Gastrocnemius medialis (tissue), 4 donors: ENCODE measurements around the gene ZNF763. TPM values are rescaled to one million over a fixed set of nuclear protein-coding genes. Genes with fewer than 3 reads are reported as not detected.
"Not testable (repeated sequence)": the region's sequence is repeated elsewhere in the genome, so short reads cannot be mapped to it uniquely, and the experiment has no call there.

ENCODE experiments used
- ATAC-seq, 2 donors: fragments of 150-250 bp; one replicate each; pipeline ENCODE4 v1.9.1; 2016
- DNase-seq, 2 donors: peaks; one replicate each; pipeline ENCODE4 v3.0.0-alpha.2; 2019
- H3K27ac ChIP-seq, 4 donors: fragments of 200-600 bp; sonication (generic); 1 replicate in 1 of 4; 2 replicates in 3 of 4; pipeline ENCODE4 v1.5.1; 2016 to 2018; ENCODE audit warnings: mild to moderate bottlenecking in 2 of 4, moderate library complexity in 1 of 4
- H3K27me3 ChIP-seq, 3 donors: fragments of 200-600 bp; sonication (generic) in 2 of 3; 1 replicate in 1 of 3; 2 replicates in 2 of 3; pipeline versions ENCODE4 v1.5.1 to v1.6.0; 2016 to 2019; ENCODE audit warnings: mild to moderate bottlenecking in 1 of 3, moderate library complexity in 1 of 3
- H3K36me3 ChIP-seq, 2 donors: fragments of 200-600 bp; sonication (generic) in 1 of 2; one replicate each; pipeline ENCODE4 v1.5.1; 2017 to 2018
- H3K4me1 ChIP-seq, 2 donors: fragments of 200-600 bp; sonication (generic) in 1 of 2; one replicate each; pipeline ENCODE4 v1.5.1; 2016 to 2017; ENCODE audit warnings: mild to moderate bottlenecking in 2 of 2
- H3K4me3 ChIP-seq, 4 donors: fragments of 200-600 bp; sonication (generic) in 3 of 4; 1 replicate in 1 of 4; 2 replicates in 3 of 4; pipeline ENCODE4 v1.5.1; 2016 to 2019; ENCODE audit warnings: mild to moderate bottlenecking in 2 of 4
- H3K9me3 ChIP-seq, 3 donors: fragments of 200-600 bp; sonication (generic) in 2 of 3; 1 replicate in 1 of 3; 2 replicates in 2 of 3; pipeline ENCODE4 v1.5.1; 2016 to 2019
- CTCF ChIP-seq, 5 experiments: fragments of 450-650 bp in 3 of 5; fragments of 200-600 bp in 2 of 5; sonication (generic) in 2 of 5; IDR thresholded peaks in 4 of 5; conservative IDR thresholded peaks in 1 of 5; 1 replicate in 4 of 5; 2 replicates in 1 of 5; pipeline ENCODE4 v1.5.1; 2016 to 2019; ENCODE audit warnings: antibody characterized with exemption in 5 of 5, mild to moderate bottlenecking in 3 of 5, moderate library complexity in 3 of 5
- POLR2A ChIP-seq, 2 donors: fragments of 450-650 bp; IDR thresholded peaks; one replicate each; pipeline ENCODE4 v1.6.1; 2017; ENCODE audit warnings: antibody characterized with exemption in 2 of 2, mild to moderate bottlenecking in 2 of 2, moderate library complexity in 2 of 2
- in situ Hi-C, 4 donors: fragments of 200-750 bp; cut with MboI; loops; one replicate each; pipeline versions ENCODE4 v1.15.0 to v1.8.0; 2017; ENCODE audit warnings: low sequenced_read_pairs in 4 of 4
- intact Hi-C: fragments of 100-400 bp; cut with DNase I; formaldehyde crosslinking; loops from one replicate; pipeline ENCODE4 v1.15.1; 2023; ENCODE audit warnings: low total_unique reads
- total RNA-seq, 4 donors: library from RNA; depleted of rRNA; stranded (reverse); fragments of >200 nt; gene quantifications; one replicate each; pipeline versions ENCODE4 v1.1.0 to v1.2.3, GENCODE V29; 2016

ZNF763 gene
- total RNA-seq, 4 donors from 2014 or later, result 0.46 to 0.80 (median 0.54) TPM

GRCh38 chr19:11949201-11949600 is 15.6 kb upstream of the ZNF763 start:
- TF ChIP-seq CTCF (IDR thresholded peaks at IDR 0.05 in 4 of 5, conservative IDR thresholded peaks at IDR 0.05 in 1 of 5) (no peak), POLR2A (IDR thresholded peaks at IDR 0.05) (no peak)
- intact Hi-C loops (no loop called here), in situ Hi-C loops (no loop called here)
- Histone ChIP-seq H3K4me1 (no peaks in the 10 kb centered on the region), H3K27me3 (peaks cover 0 to 5% (median 0%) of the 10 kb centered on the region in 3 donors), H3K4me3 (peak overlapping the region in 1 of 4 donors; percentile 12), H3K36me3 (peaks cover 34 to 84% of the 10 kb centered on the region in 2 donors), H3K9me3 (peaks cover 21 to 89% (median 53%) of the 10 kb centered on the region in 3 donors), H3K27ac (no peak overlapping the region)
- no peak for DNase-seq
- ATAC-seq, result no peak

GRCh38 chr19:11949614-11950080 is 15.2 kb upstream of the ZNF763 start:
- H3K27me3 ChIP-seq, DNase-seq, in situ Hi-C loops, intact Hi-C loops, H3K4me1 ChIP-seq, ATAC-seq, H3K27ac ChIP-seq: not testable (repeated sequence)
- Histone ChIP-seq H3K36me3 (peaks cover 34 to 80% of the 10 kb centered on the region in 2 donors), H3K9me3 (peaks cover 19 to 89% (median 53%) of the 10 kb centered on the region in 3 donors), H3K4me3 (peak overlapping the region in 1 of 4 donors; percentile 36)

- peaks cover 34 to 73% of the 10 kb centered on the region in 2 donors for H3K36me3 ChIP-seq
- intact Hi-C loops, result no loop called here
These were observed 14.5 kb upstream of the ZNF763 start for GRCh38 chr19:11950312-11950711.

GRCh38 chr19:11963566-11964355 is 1.1 kb upstream of the ZNF763 start:
- ATAC-seq, result peak; percentile 65 to 72
- intact Hi-C loops, result loop anchor here (1.0 to 2.0 kb wide), 4 partner anchors 25 to 178 kb away; partner anchors contain the start of genes ZNF700 and ZNF844
- H3K4me1 ChIP-seq, result peaks cover 11 to 15% of the 10 kb centered on the region in 2 donors
- H3K9me3 ChIP-seq, result no peaks in the 10 kb centered on the region
- in situ Hi-C loops, result no loop called here
- peak overlapping the region in 3 of 4 donors; percentile 17 to 88 (median 71) for H3K4me3 ChIP-seq
- peak; percentile 53 to 64 for DNase-seq
- TF ChIP-seq CTCF (IDR thresholded peaks at IDR 0.05 in 4 of 5, conservative IDR thresholded peaks at IDR 0.05 in 1 of 5) (peak; percentile 73 to 83 (median 79)), POLR2A (IDR thresholded peaks at IDR 0.05) (no peak)
- H3K27me3 ChIP-seq, result no peaks in the 10 kb centered on the region
- no peaks in the 10 kb centered on the region for H3K36me3 ChIP-seq
- peak overlapping the region; percentile 78 to 88 (median 86) for H3K27ac ChIP-seq

More at GRCh38 chr19:11950312-11950711, 14.5 kb upstream of the ZNF763 start:
- no peak for TF ChIP-seq CTCF (IDR thresholded peaks at IDR 0.05 in 4 of 5, conservative IDR thresholded peaks at IDR 0.05 in 1 of 5)
- TF ChIP-seq POLR2A (IDR thresholded peaks at IDR 0.05), result no peak
- DNase-seq, result no peak
- in situ Hi-C loops, result no loop called here
- no peak for ATAC-seq
- Histone ChIP-seq H3K27me3 (peaks cover 0 to 5% (median 0%) of the 10 kb centered on the region in 3 donors), H3K4me1 (no peaks in the 10 kb centered on the region), H3K27ac (no peak overlapping the region), H3K4me3 (peak overlapping the region in 1 of 4 donors; percentile 36), H3K9me3 (peaks cover 19 to 88% (median 47%) of the 10 kb centered on the region in 3 donors)

- intact Hi-C loops, result loop anchor here (1.0 to 2.0 kb wide), 4 partner anchors 24 to 177 kb away; partner anchors contain the start of genes ZNF700 and ZNF844
These were observed 363 bp upstream of the ZNF763 start for GRCh38 chr19:11964496-11964857.

More at GRCh38 chr19:11964496-11964857, 363 bp upstream of the ZNF763 start:
- no peak for TF ChIP-seq POLR2A (IDR thresholded peaks at IDR 0.05)
- peak in 1 of 5 experiments; percentile 20 for TF ChIP-seq CTCF (IDR thresholded peaks at IDR 0.05 in 4 of 5, conservative IDR thresholded peaks at IDR 0.05 in 1 of 5)
- ATAC-seq (peak; percentile 59 to 67), DNase-seq (no peak)
- H3K4me3 ChIP-seq, result peak overlapping the region; percentile 67 to 88 (median 76)
- no peaks in the 10 kb centered on the region for H3K36me3 ChIP-seq
- no peaks in the 10 kb centered on the region for H3K9me3 ChIP-seq
- in situ Hi-C loops, result no loop called here
- H3K4me1 ChIP-seq, result peaks cover 11 to 15% of the 10 kb centered on the region in 2 donors
- H3K27ac ChIP-seq, result peak overlapping the region; percentile 78 to 88 (median 86)
- H3K27me3 ChIP-seq, result no peaks in the 10 kb centered on the region
